ENCODE results near the gene ZNF808.

- no peak for TF ChIP-seq CTCF (IDR thresholded peaks at IDR 0.05; ENCODE audit: insufficient read depth, low read length, poor library complexity, severe bottlenecking)
- TF ChIP-seq EZH2phosphoT487 (conservative IDR thresholded peaks at IDR 0.05; ENCODE audit: low read length): no peak
Observed at GRCh38 chr19:52527956-52528351, 486 bp downstream of the ZNF808 start.

Measured in SU-DHL-6 (cell line).